ENCODE measurements around the gene OR2L13. TPM values are rescaled to one million over a fixed set of nuclear protein-coding genes. Genes with fewer than 3 reads are reported as not detected.
"Not testable (repeated sequence)": the region's sequence is repeated elsewhere in the genome, so short reads cannot be mapped to it uniquely, and the experiment has no call there.

The OR2L13 gene
- polyA plus RNA-seq, 1 experiment, result not detected

GRCh38 chr1:248055261-248055660 lies 39.7 kb upstream of the OR2L13 start:
- ChIA-PET POLR2A (no interaction called here), CTCF (no interaction called here)
- no peak for TF ChIP-seq CTCF (IDR thresholded peaks at IDR 0.05; ENCODE audit: insufficient read depth, low read depth, low read length)
- H3K27me3 ChIP-seq (ENCODE audit: control insufficient read depth, insufficient read depth, low read length), result no peaks in the 10 kb centered on the region
- no peak for DNase-seq (ENCODE audit: low read depth)
- H3K36me3 ChIP-seq (ENCODE audit: control insufficient read depth, insufficient read depth, low read length), result no peaks in the 10 kb centered on the region
- H3K4me3 ChIP-seq (ENCODE audit: low read depth, low read length), result no peak overlapping the region

GRCh38 chr1:248065071-248065470 lies 29.9 kb upstream of the OR2L13 start:
- TF ChIP-seq CTCF (IDR thresholded peaks at IDR 0.05; ENCODE audit: insufficient read depth, low read depth, low read length), result no peak
- POLR2A ChIA-PET, result no interaction called here
- CTCF ChIA-PET, result no interaction called here
- H3K36me3 ChIP-seq (ENCODE audit: control insufficient read depth, insufficient read depth, low read length), result no peaks in the 10 kb centered on the region
- no peaks in the 10 kb centered on the region for H3K27me3 ChIP-seq (ENCODE audit: control insufficient read depth, insufficient read depth, low read length)
- no peak for DNase-seq (ENCODE audit: low read depth)
- H3K4me3 ChIP-seq (ENCODE audit: low read depth, low read length), result no peak overlapping the region

DNA sequence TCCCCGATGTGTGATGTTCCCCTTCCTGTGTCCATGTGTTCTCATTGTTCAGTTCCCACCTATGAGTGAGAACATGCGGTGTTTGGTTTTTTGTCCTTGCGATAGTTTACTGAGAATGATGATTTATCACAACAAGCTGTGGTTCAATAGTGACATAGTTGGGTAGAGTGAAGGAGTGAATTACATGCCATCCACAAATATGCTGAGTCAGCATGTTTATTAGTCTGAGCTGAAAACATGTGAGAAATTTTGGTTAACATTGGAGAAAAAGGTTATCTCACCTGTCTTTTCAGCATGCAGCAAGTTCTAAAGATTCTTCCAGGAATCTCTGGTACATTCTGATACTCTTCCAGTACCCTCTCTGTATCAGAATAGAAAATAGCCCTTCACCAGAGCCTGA lies 29.4 kb upstream of the OR2L13 start:
- no peak for TF ChIP-seq CTCF (IDR thresholded peaks at IDR 0.05; ENCODE audit: insufficient read depth, low read depth, low read length)
- ChIA-PET CTCF (no interaction called here), POLR2A (no interaction called here)
- H3K36me3 ChIP-seq (ENCODE audit: control insufficient read depth, insufficient read depth, low read length), result no peaks in the 10 kb centered on the region
- no peak for DNase-seq (ENCODE audit: low read depth)
- no peak overlapping the region for H3K4me3 ChIP-seq (ENCODE audit: low read depth, low read length)
- H3K27me3 ChIP-seq (ENCODE audit: control insufficient read depth, insufficient read depth, low read length), result no peaks in the 10 kb centered on the region

DNA sequence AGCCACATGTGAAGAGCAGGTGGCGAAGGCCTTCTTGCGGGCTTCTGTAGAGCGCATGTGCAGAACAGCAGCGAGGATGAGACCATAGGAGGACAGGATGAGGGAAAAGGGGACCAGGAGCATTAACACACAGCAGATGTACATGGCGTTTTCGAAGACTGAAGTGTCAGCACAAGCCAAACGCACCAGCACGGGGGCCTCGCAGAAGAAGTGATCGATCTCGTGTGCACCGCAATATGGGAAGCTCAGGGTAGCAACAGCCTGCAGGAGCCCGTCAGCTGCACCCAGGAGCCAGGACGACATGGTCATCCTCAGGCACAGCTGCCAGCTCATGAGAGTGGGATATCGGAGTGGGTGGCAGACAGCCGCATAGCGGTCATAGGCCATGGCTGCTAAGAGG lies 11.1 kb upstream of the OR2L13 start:
- H3K27me3 ChIP-seq (ENCODE audit: control insufficient read depth, insufficient read depth, low read length); H3K36me3 ChIP-seq (ENCODE audit: control insufficient read depth, insufficient read depth, low read length); H3K4me3 ChIP-seq (ENCODE audit: low read depth, low read length); POLR2A ChIA-PET; CTCF ChIA-PET; DNase-seq (ENCODE audit: low read depth): not testable (repeated sequence)

DNA sequence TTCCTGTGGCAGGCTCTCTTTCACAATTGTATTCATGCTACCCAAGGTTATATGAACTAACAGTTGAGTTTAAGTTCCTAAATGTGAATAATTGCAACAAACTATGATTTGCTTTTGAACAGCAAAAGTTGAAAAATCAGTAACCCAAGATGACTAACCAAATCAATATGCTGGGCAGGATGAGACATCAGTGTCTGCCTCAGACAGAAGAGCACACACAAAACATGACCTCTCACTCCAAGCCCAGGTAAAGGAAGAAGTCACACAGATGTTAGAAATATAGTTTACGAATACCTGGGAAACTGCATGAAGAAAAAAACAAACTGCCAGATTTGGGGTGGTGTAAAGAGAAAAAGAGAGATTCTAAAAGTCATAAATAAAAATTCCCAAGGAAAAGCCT lies 3.5 kb downstream of the OR2L13 start:
- ChIA-PET POLR2A (no interaction called here), CTCF (no interaction called here)
- Histone ChIP-seq H3K4me3 (ENCODE audit: low read depth, low read length) (no peak overlapping the region), H3K36me3 (ENCODE audit: control insufficient read depth, insufficient read depth, low read length) (no peaks in the 10 kb centered on the region), H3K27me3 (ENCODE audit: control insufficient read depth, insufficient read depth, low read length) (no peaks in the 10 kb centered on the region)
- DNase-seq (ENCODE audit: low read depth), result no peak
- no peak for TF ChIP-seq CTCF (IDR thresholded peaks at IDR 0.05; ENCODE audit: insufficient read depth, low read depth, low read length)

- CTCF ChIA-PET, result no interaction called here
- TF ChIP-seq CTCF (IDR thresholded peaks at IDR 0.05; ENCODE audit: insufficient read depth, low read depth, low read length), result no peak
- Histone ChIP-seq H3K4me3 (ENCODE audit: low read depth, low read length) (no peak overlapping the region), H3K27me3 (ENCODE audit: control insufficient read depth, insufficient read depth, low read length) (no peaks in the 10 kb centered on the region), H3K36me3 (ENCODE audit: control insufficient read depth, insufficient read depth, low read length) (no peaks in the 10 kb centered on the region)
- POLR2A ChIA-PET, result no interaction called here
- no peak for DNase-seq (ENCODE audit: low read depth)
These were observed 7.9 kb downstream of the OR2L13 start for GRCh38 chr1:248102847-248103246.
